SKM-1 (cell line): Measurements from ENCODE around the gene MAP4K3.
"Not testable (repeated sequence)": the region's sequence is repeated elsewhere in the genome, so short reads cannot be mapped to it uniquely, and the experiment has no call there.

Experiments
- DNase-seq: peaks from one replicate; lab custom pipeline; 2025; ENCODE audit not compliant: unreplicated experiment; lab: John Stamatoyannopoulos, UW

MAP4K3 gene

GRCh38 chr2:39377226-39377939, 59.7 kb downstream of the MAP4K3 start:
- DNase-seq = peak; percentile 12

- no peak for DNase-seq
Measured at GRCh38 chr2:39375917-39376316, 61.2 kb downstream of the MAP4K3 start.

GRCh38 chr2:39373181-39373802, 63.8 kb downstream of the MAP4K3 start:
- no peak for DNase-seq

- no peak for DNase-seq
Measured at GRCh38 chr2:39370101-39370500, 67.0 kb downstream of the MAP4K3 start.

- no peak for DNase-seq
Measured at GRCh38 chr2:39368846-39369245, 68.2 kb downstream of the MAP4K3 start.

- no peak for DNase-seq
Measured at GRCh38 chr2:39368376-39368775, 68.7 kb downstream of the MAP4K3 start.

GRCh38 chr2:39362595-39362994, 74.5 kb downstream of the MAP4K3 start:
- no peak for DNase-seq

GRCh38 chr2:39361511-39361910, 75.6 kb downstream of the MAP4K3 start:
- no peak for DNase-seq

- DNase-seq = not testable (repeated sequence)
Measured at GRCh38 chr2:39360342-39360741, 76.7 kb downstream of the MAP4K3 start.

- DNase-seq = no peak
Measured at GRCh38 chr2:39359453-39360038, 77.5 kb downstream of the MAP4K3 start.

- no peak for DNase-seq
Measured at GRCh38 chr2:39356922-39357639, 80.0 kb downstream of the MAP4K3 start.

- DNase-seq = no peak
Measured at GRCh38 chr2:39350658-39351057, 86.4 kb downstream of the MAP4K3 start.

GRCh38 chr2:39338502-39338901, 98.6 kb downstream of the MAP4K3 start:
- DNase-seq = no peak

- DNase-seq = no peak
Measured at GRCh38 chr2:39335930-39336329, 101.2 kb downstream of the MAP4K3 start.

GRCh38 chr2:39334978-39335377, 102.1 kb downstream of the MAP4K3 start:
- no peak for DNase-seq

GRCh38 chr2:39334529-39334928, 102.6 kb downstream of the MAP4K3 start:
- no peak for DNase-seq

GRCh38 chr2:39326644-39327043, 110.4 kb downstream of the MAP4K3 start:
- DNase-seq = no peak

- DNase-seq = no peak
Measured at GRCh38 chr2:39325966-39326365, 111.1 kb downstream of the MAP4K3 start.

- DNase-seq = not testable (repeated sequence)
Measured at GRCh38 chr2:39321056-39322035, 115.7 kb downstream of the MAP4K3 start.

GRCh38 chr2:39320162-39320561, 116.9 kb downstream of the MAP4K3 start:
- DNase-seq = no peak

- DNase-seq = no peak
Measured at GRCh38 chr2:39313575-39313974, 123.5 kb downstream of the MAP4K3 start.
